Activated naive CD8-positive, alpha-beta T cell treated with anti-CD3 and anti-CD28 coated beads for 36 hours (primary cell): ENCODE measurements around the gene SENP1. TPM values are rescaled to one million over a fixed set of nuclear protein-coding genes. Genes with fewer than 3 reads are reported as not detected.
"Not testable (repeated sequence)": the region's sequence is repeated elsewhere in the genome, so short reads cannot be mapped to it uniquely, and the experiment has no call there.

Experiments used
- DNase-seq: peaks from one replicate; pipeline ENCODE4 v3.0.0; 2021
- H3K27ac Mint-ChIP-seq: one replicate; pipeline ENCODE4 v1.8.0; 2022; ENCODE audit warnings: mild to moderate bottlenecking, moderate library complexity, mixed read lengths
- H3K27me3 Mint-ChIP-seq: one replicate; pipeline ENCODE4 v1.8.0; 2022; ENCODE audit warnings: mild to moderate bottlenecking, mixed read lengths
- H3K36me3 Mint-ChIP-seq: one replicate; pipeline ENCODE4 v1.8.0; 2021; ENCODE audit warnings: mild to moderate bottlenecking, mixed read lengths
- H3K4me1 Mint-ChIP-seq: one replicate; pipeline ENCODE4 v1.8.0; 2021; ENCODE audit warnings: mixed read lengths
- H3K4me3 Mint-ChIP-seq: one replicate; pipeline ENCODE4 v1.8.0; 2022; ENCODE audit warnings: mild to moderate bottlenecking, moderate library complexity, mixed read lengths
- H3K9me3 Mint-ChIP-seq: one replicate; pipeline ENCODE4 v1.8.0; 2022; ENCODE audit warnings: mixed read lengths
- total RNA-seq, 2 experiments: library from RNA; stranded (reverse); gene quantifications; one replicate each; pipeline ENCODE4 v1.2.3, GENCODE V29; 2021

The SENP1 gene
- total RNA-seq, 2 experiments from 2014 or later: 42.6 to 53.6 TPM

GRCh38 chr12:48122065-48122834, 16.4 kb upstream of the SENP1 start:
- Mint-ChIP-seq H3K36me3 (peaks cover 25% of the 10 kb centered on the region), H3K4me3 (no peak overlapping the region), H3K27me3 (peaks cover 3% of the 10 kb centered on the region)

DNA sequence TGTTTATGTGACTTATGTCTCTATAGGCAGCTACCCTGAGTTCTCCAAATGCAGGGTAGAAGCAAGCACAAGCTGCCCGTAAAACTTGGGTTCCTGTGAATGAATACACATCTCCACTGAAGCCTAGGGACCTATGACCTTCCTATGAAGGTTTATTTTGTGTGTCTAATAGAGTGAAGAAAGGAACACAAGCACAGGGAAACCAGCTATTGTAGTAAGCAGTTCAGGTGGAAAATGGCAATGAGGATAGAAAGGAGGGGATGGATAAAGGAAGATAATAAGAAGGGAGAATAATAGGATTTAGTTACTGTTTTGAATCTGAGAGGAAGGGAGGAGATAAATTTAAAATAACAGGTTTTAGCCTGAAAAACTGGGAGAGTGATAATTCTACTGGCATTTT, 15.6 kb upstream of the SENP1 start:
- Mint-ChIP-seq H3K4me1 (peaks cover 11% of the 10 kb centered on the region), H3K36me3 (peaks cover 22% of the 10 kb centered on the region), H3K27me3 (peaks cover 3% of the 10 kb centered on the region), H3K27ac (no peak overlapping the region), H3K4me3 (no peak overlapping the region), H3K9me3 (no peaks in the 10 kb centered on the region)
- DNase-seq: no peak

More at GRCh38 chr12:48122065-48122834, 16.4 kb upstream of the SENP1 start:
- H3K9me3 Mint-ChIP-seq: no peaks in the 10 kb centered on the region
- no peak overlapping the region for H3K27ac Mint-ChIP-seq
- no peak for DNase-seq
- H3K4me1 Mint-ChIP-seq: peaks cover 11% of the 10 kb centered on the region

- Mint-ChIP-seq H3K27me3 (peaks cover 9% of the 10 kb centered on the region), H3K9me3 (no peaks in the 10 kb centered on the region), H3K27ac (peak overlapping the region; percentile 4), H3K4me1 (peaks cover 11% of the 10 kb centered on the region), H3K36me3 (peaks cover 17% of the 10 kb centered on the region), H3K4me3 (peak overlapping the region; percentile 99)
- no peak for DNase-seq
Observed at GRCh38 chr12:48119834-48120195, 13.9 kb upstream of the SENP1 start.

DNA sequence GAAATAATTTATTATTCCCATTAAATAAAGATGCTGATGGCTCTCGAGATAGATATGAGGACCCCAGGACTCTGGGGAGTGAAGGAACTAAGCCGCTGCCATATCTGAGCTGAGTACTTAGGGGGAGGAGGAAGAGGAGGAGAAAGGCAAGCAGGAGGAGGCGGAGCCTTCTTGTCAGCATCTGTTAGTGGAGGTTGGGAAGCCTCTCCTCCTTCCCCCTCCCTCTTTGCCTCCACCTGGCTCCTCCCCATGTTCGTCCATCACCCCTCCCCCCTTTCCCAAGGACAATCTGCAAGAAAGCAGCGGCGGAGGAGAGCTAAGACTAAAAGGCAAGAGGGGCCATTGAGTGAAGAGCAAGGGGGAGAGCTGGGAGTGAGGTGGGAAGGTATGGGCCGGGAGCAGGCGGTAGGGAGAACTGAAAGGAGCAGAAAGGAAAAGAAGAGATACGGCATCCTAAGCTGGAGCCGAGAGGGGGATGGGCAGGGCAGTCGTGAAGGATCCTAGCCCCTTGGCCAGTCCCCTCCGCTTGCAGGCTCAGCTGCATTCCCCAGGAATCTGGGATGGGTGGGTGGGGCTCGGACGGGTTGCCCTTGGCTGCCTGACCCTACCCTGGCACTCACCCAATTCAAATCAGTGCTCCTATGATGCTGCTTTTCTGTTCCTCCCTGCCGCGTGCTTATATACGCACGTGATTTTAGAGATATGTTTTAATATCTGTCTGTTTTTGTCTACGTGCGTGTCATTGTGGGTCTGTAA, 13.4 kb upstream of the SENP1 start, which contains the start of gene PFKM:
Gene PFKM, plus strand, starts transcription at position 287 of the 756 bp plus-strand sequence. CDS start 3,411 bp downstream, outside the sequence.
- Mint-ChIP-seq H3K27ac (peak within 1 kb of the TSS; percentile 88), H3K36me3 (peaks cover 15% of the 10 kb centered on the region), H3K4me3 (peak within 1 kb of the TSS; percentile 99), H3K4me1 (peaks cover 11% of the 10 kb centered on the region), H3K9me3 (no peaks in the 10 kb centered on the region), H3K27me3 (peaks cover 9% of the 10 kb centered on the region)
- peak; percentile 72 for DNase-seq

DNA sequence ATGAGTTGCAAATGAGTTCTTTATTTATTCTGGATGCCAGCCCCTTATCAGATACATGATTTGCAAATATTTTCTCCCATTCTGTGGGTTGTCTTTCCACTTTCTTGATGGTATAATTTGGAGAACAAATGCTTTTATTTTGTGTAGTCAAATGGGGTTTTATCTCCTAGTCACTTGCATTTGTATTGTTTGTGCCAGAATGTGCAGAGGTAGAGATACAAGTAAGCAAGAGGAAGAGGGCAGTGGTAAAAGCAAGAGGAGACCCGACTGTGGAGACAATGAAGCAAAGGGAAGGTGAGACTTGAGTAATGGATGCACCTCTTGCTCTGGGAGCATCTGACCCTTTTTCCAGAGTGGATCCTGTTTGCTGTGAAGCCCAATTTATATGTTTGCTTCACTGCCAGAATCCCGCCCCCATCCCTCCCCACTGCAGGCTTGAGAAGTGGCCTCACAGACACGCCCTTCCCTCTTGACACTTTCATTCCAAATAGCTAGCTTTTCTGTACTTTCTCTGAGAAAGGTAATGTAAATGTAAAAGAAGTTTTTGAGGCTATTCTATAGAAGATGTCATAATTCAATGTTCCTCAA, 12.5 kb upstream of the SENP1 start:
- DNase-seq: no peak
- H3K36me3 Mint-ChIP-seq: peaks cover 12% of the 10 kb centered on the region
- no peak overlapping the region for H3K27ac Mint-ChIP-seq
- H3K4me3 Mint-ChIP-seq: peak overlapping the region; percentile 99
- H3K27me3 Mint-ChIP-seq: peaks cover 9% of the 10 kb centered on the region
- H3K9me3 Mint-ChIP-seq: no peaks in the 10 kb centered on the region
- peaks cover 11% of the 10 kb centered on the region for H3K4me1 Mint-ChIP-seq

DNA sequence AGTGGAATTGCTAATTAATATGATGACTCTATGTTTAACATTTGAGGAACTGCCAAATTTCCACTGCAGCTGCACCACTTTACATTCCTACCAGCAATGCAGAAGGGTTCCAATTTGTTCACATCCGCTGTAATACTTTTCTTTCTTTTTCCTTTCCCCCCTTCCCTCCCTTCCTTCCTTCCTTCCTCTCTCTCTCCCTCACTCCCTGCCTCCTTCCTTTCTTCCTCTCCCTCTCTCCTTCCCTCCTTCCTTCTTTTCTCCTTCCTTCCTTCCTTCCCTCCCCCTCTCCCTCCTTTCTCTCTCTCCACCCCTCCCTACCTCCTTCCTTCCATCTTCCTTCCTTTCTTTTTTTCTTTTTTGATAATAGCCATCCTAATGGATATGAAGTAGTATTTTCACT, 10.1 kb upstream of the SENP1 start:
- peaks cover 9% of the 10 kb centered on the region for H3K27me3 Mint-ChIP-seq
- no peaks in the 10 kb centered on the region for H3K9me3 Mint-ChIP-seq
- peaks cover 9% of the 10 kb centered on the region for H3K4me1 Mint-ChIP-seq
- no peak for DNase-seq
- H3K4me3 Mint-ChIP-seq: no peak overlapping the region
- H3K27ac Mint-ChIP-seq: no peak overlapping the region
- peaks cover 5% of the 10 kb centered on the region for H3K36me3 Mint-ChIP-seq

DNA sequence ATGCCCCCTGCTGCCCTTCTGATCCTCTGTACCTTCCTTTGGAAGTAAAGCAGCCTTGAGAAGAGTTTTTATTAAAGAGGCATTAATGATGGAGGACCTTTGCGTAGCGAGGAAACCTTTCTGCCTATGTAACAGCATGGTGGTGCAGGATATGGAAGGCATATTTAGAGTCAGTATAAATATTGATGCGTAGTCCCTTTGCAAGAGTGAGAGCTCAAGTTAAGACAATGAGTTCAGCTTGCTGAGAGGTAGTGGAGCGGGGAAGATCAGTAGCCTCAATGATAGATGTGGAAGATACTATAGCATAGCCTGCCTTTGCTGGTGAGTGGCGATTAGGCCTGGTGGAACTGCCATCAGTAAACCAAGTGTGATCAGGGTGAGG, 5.4 kb upstream of the SENP1 start:
- not testable (repeated sequence) for H3K27me3 Mint-ChIP-seq, DNase-seq, H3K4me3 Mint-ChIP-seq, H3K27ac Mint-ChIP-seq, H3K9me3 Mint-ChIP-seq, H3K36me3 Mint-ChIP-seq
- peaks cover 21% of the 10 kb centered on the region for H3K4me1 Mint-ChIP-seq

DNA sequence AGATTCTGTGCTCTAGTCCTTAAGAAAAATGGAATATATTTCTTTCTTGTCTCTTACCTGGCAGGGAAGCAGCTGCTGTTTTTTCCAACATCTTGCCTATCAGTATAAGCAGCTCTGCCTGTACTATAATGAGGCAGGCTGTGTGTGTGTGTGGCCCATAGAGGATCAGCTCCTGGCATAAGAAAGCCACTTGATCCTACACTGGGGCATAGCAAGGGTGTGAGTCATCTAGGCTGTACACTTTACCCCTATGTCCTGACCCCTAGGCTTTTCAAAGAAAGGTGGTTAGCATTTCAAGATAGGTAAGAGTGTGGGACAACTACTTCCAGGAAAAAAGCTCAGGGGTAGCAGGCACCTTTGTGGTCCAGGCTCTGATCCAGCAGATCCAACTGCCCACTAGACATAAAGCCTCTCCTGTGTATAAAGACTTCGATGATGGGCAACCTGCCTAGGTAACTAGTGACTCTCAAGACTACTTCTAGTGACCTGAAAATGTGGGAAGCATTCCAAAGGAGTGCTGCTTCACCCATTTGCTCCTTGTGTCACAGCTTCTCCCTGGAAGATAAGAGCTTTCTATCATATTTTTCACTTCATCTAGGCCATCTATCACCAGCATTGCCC, 4.9 kb upstream of the SENP1 start:
- Mint-ChIP-seq H3K4me1 (peaks cover 23% of the 10 kb centered on the region), H3K27ac (no peak overlapping the region), H3K27me3 (peaks cover 6% of the 10 kb centered on the region)

GRCh38 chr12:48109424-48109823, 3.5 kb upstream of the SENP1 start:
- H3K36me3 Mint-ChIP-seq: peaks cover 1% of the 10 kb centered on the region
- no peaks in the 10 kb centered on the region for H3K27me3 Mint-ChIP-seq
- peaks cover 26% of the 10 kb centered on the region for H3K4me1 Mint-ChIP-seq
- no peak overlapping the region for H3K4me3 Mint-ChIP-seq
- H3K9me3 Mint-ChIP-seq: no peaks in the 10 kb centered on the region
- no peak for DNase-seq
- H3K27ac Mint-ChIP-seq: no peak overlapping the region

More for the DNA sequence above, 4.9 kb upstream of the SENP1 start:
- DNase-seq: no peak
- Mint-ChIP-seq H3K9me3 (no peaks in the 10 kb centered on the region), H3K4me3 (no peak overlapping the region), H3K36me3 (peaks cover 2% of the 10 kb centered on the region)

- no peaks in the 10 kb centered on the region for H3K27me3 Mint-ChIP-seq
- no peaks in the 10 kb centered on the region for H3K9me3 Mint-ChIP-seq
- DNase-seq: no peak
- peak overlapping the region; percentile 95 for H3K27ac Mint-ChIP-seq
- peak overlapping the region; percentile 81 for H3K4me3 Mint-ChIP-seq
- H3K4me1 Mint-ChIP-seq: peaks cover 38% of the 10 kb centered on the region
- peaks cover 4% of the 10 kb centered on the region for H3K36me3 Mint-ChIP-seq
Observed at GRCh38 chr12:48106681-48107613, 1.1 kb upstream of the SENP1 start.

- Mint-ChIP-seq H3K27me3 (no peaks in the 10 kb centered on the region), H3K9me3 (no peaks in the 10 kb centered on the region), H3K27ac (peak overlapping the region; percentile 95), H3K36me3 (peaks cover 5% of the 10 kb centered on the region), H3K4me3 (peak overlapping the region; percentile 81), H3K4me1 (peaks cover 44% of the 10 kb centered on the region)
- peak; percentile 43 for DNase-seq
Observed at GRCh38 chr12:48105321-48105866, 485 bp downstream of the SENP1 start.

DNA sequence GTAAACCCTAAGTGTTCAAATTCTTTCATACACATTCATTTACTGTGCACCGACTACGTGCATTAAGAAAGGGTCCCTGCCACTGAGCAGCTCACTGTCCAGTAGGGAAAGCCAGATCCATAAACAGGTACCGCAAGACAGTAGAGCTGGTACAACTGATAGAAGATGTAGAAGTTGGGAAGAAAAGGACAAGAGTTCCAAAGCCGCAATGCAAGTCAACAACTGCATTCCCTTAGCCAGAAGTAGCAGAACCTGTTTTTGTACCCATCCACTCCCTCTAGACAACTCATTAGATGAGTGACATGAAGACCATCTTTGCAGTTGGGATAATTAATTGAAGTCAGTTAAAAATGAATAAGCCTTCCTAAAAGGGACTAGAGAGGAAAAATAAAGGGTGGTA, 1.3 kb downstream of the SENP1 start:
- H3K4me1 Mint-ChIP-seq: peaks cover 41% of the 10 kb centered on the region
- no peaks in the 10 kb centered on the region for H3K9me3 Mint-ChIP-seq
- no peak for DNase-seq
- peak overlapping the region; percentile 81 for H3K4me3 Mint-ChIP-seq
- H3K36me3 Mint-ChIP-seq: peaks cover 7% of the 10 kb centered on the region
- no peaks in the 10 kb centered on the region for H3K27me3 Mint-ChIP-seq
- H3K27ac Mint-ChIP-seq: peak overlapping the region; percentile 44

- H3K27me3 Mint-ChIP-seq: no peaks in the 10 kb centered on the region
- H3K4me1 Mint-ChIP-seq: no peaks in the 10 kb centered on the region
- H3K36me3 Mint-ChIP-seq: peaks cover 8% of the 10 kb centered on the region
- H3K4me3 Mint-ChIP-seq: no peak overlapping the region
- no peaks in the 10 kb centered on the region for H3K9me3 Mint-ChIP-seq
- no peak overlapping the region for H3K27ac Mint-ChIP-seq
- DNase-seq: no peak
Observed at GRCh38 chr12:48092611-48093010, 13.3 kb downstream of the SENP1 start.

DNA sequence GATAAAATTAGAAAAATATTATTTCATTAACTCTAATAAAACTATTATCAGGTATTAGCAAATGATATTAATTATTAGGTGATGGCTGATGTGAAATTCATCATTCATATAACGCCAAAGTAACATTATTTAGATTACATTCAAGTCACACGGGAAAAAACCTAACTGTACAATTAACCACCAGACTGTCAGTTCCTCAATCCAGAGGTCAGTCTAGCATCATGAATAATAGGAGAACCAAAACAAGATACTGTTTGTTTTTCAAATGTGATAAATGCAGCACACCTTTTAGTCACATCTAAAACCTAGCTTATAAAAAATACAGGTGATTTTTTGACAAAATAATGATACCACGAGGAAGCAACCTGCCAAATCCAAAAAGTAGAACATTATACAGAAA, 19.6 kb downstream of the SENP1 start:
- Mint-ChIP-seq H3K36me3 (peaks cover 23% of the 10 kb centered on the region), H3K27me3 (no peaks in the 10 kb centered on the region), H3K9me3 (no peaks in the 10 kb centered on the region), H3K4me3 (no peak overlapping the region), H3K27ac (no peak overlapping the region), H3K4me1 (no peaks in the 10 kb centered on the region)
- no peak for DNase-seq
